Ovary (tissue), 9 donors: ENCODE data around the gene TNPO3. TPM values are rescaled to one million over a fixed set of nuclear protein-coding genes. Genes with fewer than 3 reads are reported as not detected.

Experiments
- DNase-seq, 5 donors: peaks; one replicate each; pipeline ENCODE4 v3.0.0-alpha.2; 2019 to 2020
- H3K27ac ChIP-seq, 2 donors: fragments of 200-600 bp; one replicate each; pipeline versions ENCODE4 v1.5.1 to v1.8.0; 2019 to 2022
- H3K27me3 ChIP-seq: fragments of 200-600 bp; one replicate; pipeline ENCODE4 v1.8.0; 2022
- H3K36me3 ChIP-seq: fragments of 200-600 bp; sonication (generic); one replicate; pipeline ENCODE4 v1.5.1; 2019
- H3K4me1 ChIP-seq: one replicate; pipeline ENCODE4 v1.8.1; 2013; ENCODE audit warnings: mild to moderate bottlenecking, moderate library complexity; ENCODE audit not compliant: insufficient read depth
- H3K4me3 ChIP-seq: fragments of 200-600 bp; sonication (generic); one replicate; pipeline ENCODE4 v1.5.1; 2017
- H3K9me3 ChIP-seq, 2 donors: fragments of 200-600 bp in 1 of 2; sonication (generic) in 1 of 2; one replicate each; pipeline versions ENCODE4 v1.5.1 to v1.8.1; 2013 to 2019; ENCODE audit warnings: mild to moderate bottlenecking in 1 of 2, moderate library complexity in 1 of 2
- CTCF ChIP-seq, 3 donors: fragments of 450-650 bp in 2 of 3; fragments of 200-600 bp in 1 of 3; IDR thresholded peaks; one replicate each; pipeline versions ENCODE4 v1.5.1 to v1.8.0; 2016 to 2022; ENCODE audit warnings: antibody characterized with exemption in 3 of 3, mild to moderate bottlenecking in 1 of 3
- EP300 ChIP-seq: sonication (generic); formaldehyde crosslinking; IDR thresholded peaks from one replicate; pipeline ENCODE4 v1.6.1; 2017; ENCODE audit warnings: antibody characterized with exemption
- POLR2A ChIP-seq: fragments of 450-650 bp; IDR thresholded peaks from one replicate; pipeline ENCODE4 v1.6.1; 2017; ENCODE audit warnings: antibody characterized with exemption, mild to moderate bottlenecking, moderate library complexity
- WGBS, 3 donors: extraction: QIAGEN DNeasy Blood & Tissue Kit in 1 of 3; methylation state at CpG; one replicate each; pipeline versions ENCODE4 v1.1.5 to v1.1.7; 2013 to 2017; 5-methylcytosine and 5-hydroxymethylcytosine counted together
- intact Hi-C, 4 donors: fragments of 100-400 bp; cut with DNase I; formaldehyde crosslinking; loops; one replicate each; pipeline versions ENCODE4 v1.11.0 to v1.15.1; 2022 to 2023
- polyA plus RNA-seq, 2 donors: library from polyadenylated mRNA; stranded (reverse); fragments of 200-250 nt in 1 of 2; fragments of 350-450 nt in 1 of 2; fragmentation: Illumina TruSeq in 1 of 2; extraction: RNeasy Lipid Tissue Mini Kit (QIAGEN cat#74804) in 1 of 2; gene quantifications; one replicate each; pipeline ENCODE4 v1.2.3, GENCODE V29; 2013 to 2014
- total RNA-seq, 7 donors: library from RNA; depleted of rRNA in 2 of 7; stranded (reverse); fragments of >200 nt in 2 of 7; fragmentation: NEBNext Ultra II Directional in 3 of 7; extraction: Animal tissue kit (Norgen Biotek cat#: 25700) in 3 of 7; gene quantifications; one replicate each; pipeline versions ENCODE4 v1.1.0 to v1.2.4, GENCODE V29; 2016 to 2023
- donor health status: DM: no; HTN: no; CAD: no; lungs with moderate emphysema.
- donor health status: DM: no; HTN: no; CAD: no.
- donor health status: Bipolar disorder and iron deficiency.
- donor health status: DM: yes; HTN: yes; CAD: no.
- donor health status: DM: no; HTN: no; CAD: no.
- donor health status: DM: yes; HTN: yes; CAD: no.

Gene TNPO3
- total and polyA plus RNA-seq, 9 donors = 18.6 to 40.1 (median 30.9) TPM

DNA sequence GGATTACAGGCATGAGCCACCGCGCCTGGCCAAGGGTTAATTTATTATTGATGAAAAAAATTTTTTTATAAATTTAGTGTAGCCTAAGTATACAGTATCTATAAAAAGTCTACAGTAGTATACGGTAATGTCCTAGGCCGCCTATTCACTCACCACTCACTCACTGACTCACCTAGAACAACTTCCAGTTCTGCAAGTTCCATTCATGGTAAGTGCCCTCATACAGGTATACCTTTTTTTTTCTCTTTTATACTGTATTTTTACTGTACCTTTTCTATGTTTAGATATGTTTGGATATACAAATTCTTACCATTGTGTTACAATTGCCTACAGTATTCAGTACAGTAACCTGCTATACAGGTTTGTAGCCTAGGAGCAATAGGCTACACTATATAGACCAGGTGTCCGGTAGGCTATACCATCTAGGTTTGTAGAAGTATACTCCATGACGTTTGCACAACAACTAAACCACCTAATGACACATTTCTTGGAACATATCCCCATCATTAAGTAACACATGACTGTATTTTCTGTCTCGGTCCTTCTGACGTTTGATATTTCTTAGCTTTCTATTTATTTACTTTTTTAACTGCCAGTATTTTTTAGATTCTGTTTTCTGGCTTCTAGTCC, 93.8 kb downstream of the TNPO3 start:
- H3K4me1 ChIP-seq = no peaks in the 10 kb centered on the region
- no peaks in the 10 kb centered on the region for H3K27me3 ChIP-seq
- intact Hi-C loops = no loop called here
- 88 to 90% (median 88%) methylated on average over 8 of the region's 8 CpGs for WGBS, 3 donors
- no peak overlapping the region for H3K27ac ChIP-seq
- H3K4me3 ChIP-seq = no peak overlapping the region
- TF ChIP-seq CTCF (IDR thresholded peaks at IDR 0.05) (no peak), POLR2A (no peak), EP300 (no peak)
- H3K36me3 ChIP-seq = no peaks in the 10 kb centered on the region
- DNase-seq = no peak
- no peaks in the 10 kb centered on the region for H3K9me3 ChIP-seq

- no peak for TF ChIP-seq POLR2A
- no peak for TF ChIP-seq EP300
- TF ChIP-seq CTCF (IDR thresholded peaks at IDR 0.05) = no peak
Measured at GRCh38 chr7:128959296-128959695, 95.6 kb downstream of the TNPO3 start.

GRCh38 chr7:128955981-128956380, 98.9 kb downstream of the TNPO3 start:
- H3K4me1 ChIP-seq = no peaks in the 10 kb centered on the region
- H3K4me3 ChIP-seq = no peak overlapping the region
- DNase-seq = no peak
- TF ChIP-seq EP300 = no peak
- TF ChIP-seq POLR2A = no peak
- TF ChIP-seq CTCF (IDR thresholded peaks at IDR 0.05) = no peak
- H3K27me3 ChIP-seq = no peaks in the 10 kb centered on the region
- intact Hi-C loops = no loop called here
- no peaks in the 10 kb centered on the region for H3K36me3 ChIP-seq
- no peaks in the 10 kb centered on the region for H3K9me3 ChIP-seq
- H3K27ac ChIP-seq = no peak overlapping the region

More at GRCh38 chr7:128959296-128959695, 95.6 kb downstream of the TNPO3 start:
- Histone ChIP-seq H3K27ac (no peak overlapping the region), H3K27me3 (no peaks in the 10 kb centered on the region), H3K4me3 (no peak overlapping the region), H3K4me1 (no peaks in the 10 kb centered on the region), H3K36me3 (no peaks in the 10 kb centered on the region), H3K9me3 (no peaks in the 10 kb centered on the region)
- intact Hi-C loops = no loop called here
- WGBS, 3 donors = 92 to 95% (median 94%) methylated on average over 4 of the region's 4 CpGs
- no peak for DNase-seq

- Histone ChIP-seq H3K27ac (no peak overlapping the region), H3K36me3 (no peaks in the 10 kb centered on the region), H3K4me1 (no peaks in the 10 kb centered on the region), H3K4me3 (no peak overlapping the region), H3K27me3 (no peaks in the 10 kb centered on the region), H3K9me3 (no peaks in the 10 kb centered on the region)
- TF ChIP-seq CTCF (IDR thresholded peaks at IDR 0.05) (no peak), EP300 (no peak), POLR2A (no peak)
- no peak for DNase-seq
- intact Hi-C loops = no loop called here
- WGBS, 3 donors = 66 to 69% (median 67%) methylated on average over 15 of the region's 15 CpGs
Measured at GRCh38 chr7:128954830-128955802, 99.8 kb downstream of the TNPO3 start.
